MV-4-11 (cell line): ENCODE measurements around the gene CXCR5.
A peak's percentile ranks its signal among the peaks of the same experiment; 100 is the strongest.

ENCODE experiments used
- DNase-seq: peaks from one replicate; lab custom pipeline; 2025; lab: John Stamatoyannopoulos, UW

Gene CXCR5

DNA sequence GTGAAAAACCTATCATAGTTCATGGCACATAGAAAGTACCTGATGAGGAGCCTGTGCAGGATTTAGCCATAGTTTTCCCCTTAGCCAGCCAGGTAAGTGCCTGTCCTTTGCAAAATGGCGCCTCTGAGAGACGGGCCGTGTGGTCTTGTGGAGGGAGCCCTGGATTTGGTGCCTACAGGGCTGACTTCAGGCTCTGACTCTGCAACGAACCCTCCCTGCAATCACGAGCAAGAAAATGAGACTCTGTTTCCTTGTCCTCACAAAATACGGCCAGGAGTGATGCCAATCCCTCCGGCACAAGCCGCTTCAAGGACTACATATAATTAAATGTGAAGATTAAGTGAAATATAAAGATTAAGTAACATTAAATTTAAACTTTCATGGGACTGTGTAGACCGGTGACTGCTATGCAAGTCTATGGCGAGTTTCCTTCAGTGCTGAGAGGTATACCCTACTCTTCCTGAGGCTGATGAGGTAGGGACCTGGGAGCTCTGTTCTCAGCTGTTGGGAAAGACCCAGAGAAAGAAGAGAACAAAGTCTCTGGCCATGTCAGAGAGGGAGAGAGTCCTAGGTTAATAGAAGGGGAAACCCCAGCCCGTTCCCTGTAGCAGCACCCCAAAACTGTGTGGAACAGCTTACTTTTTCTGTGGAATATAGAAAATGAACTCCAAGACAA is 6.1 kb upstream of the CXCR5 start:
- no peak for DNase-seq

DNA sequence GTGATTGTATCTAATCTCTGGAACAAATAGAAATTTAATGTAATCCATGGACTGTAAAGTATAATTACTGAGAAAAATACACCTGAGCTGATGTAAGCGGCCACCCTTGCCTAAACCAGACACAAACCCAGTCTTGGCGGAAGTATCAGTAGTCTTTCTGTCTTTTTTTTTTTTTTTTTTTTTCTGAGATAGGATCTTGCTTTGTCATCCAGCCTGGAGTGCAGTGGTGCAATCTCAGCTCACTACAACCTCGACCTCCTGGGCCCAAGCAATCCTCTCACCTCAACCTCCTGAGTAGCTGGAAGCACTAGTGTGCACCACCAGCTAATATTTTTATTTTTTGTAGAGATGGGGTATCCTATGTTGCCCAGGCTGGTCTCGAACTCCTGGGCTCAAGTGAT is 5.5 kb upstream of the CXCR5 start:
- DNase-seq, result no peak

DNA sequence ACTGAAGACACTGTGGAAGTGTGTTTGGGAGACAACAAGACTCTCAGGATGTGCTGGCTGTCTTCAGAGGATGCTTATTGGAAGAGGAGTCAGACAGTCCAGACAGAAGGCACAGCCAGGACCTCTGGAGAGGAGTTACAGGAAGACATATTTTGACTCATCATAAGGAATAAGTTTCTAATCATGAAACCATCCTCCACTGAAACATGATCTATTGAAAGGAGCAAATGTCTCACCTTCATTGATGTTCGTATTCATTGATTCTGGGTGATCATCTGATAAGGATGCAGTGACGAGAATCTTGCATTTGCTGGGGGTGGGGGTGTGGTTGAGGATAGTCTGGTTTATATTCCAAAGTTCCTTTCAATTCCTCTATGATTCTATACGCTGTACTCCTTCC is 2.5 kb upstream of the CXCR5 start:
- DNase-seq, result no peak

DNA sequence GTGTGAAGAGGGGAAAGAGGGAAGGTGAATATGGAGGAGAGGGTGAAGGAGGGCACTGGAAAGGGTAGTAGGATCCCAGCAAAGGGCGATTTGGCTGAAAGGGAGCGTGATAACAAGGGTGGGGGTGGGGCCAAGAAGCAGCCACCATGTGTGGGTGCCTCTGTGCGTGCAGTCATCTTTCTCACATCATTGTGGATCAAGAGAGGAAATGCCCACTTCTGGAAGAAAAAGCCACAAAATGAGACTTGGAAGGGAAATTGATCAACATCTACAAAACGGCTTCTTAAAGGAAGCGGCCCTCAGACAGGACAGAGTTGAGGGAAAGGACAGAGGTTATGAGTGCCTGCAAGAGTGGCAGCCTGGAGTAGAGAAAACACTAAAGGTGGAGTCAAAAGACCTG is 1.2 kb upstream of the CXCR5 start:
- peak; percentile 96 for DNase-seq

DNA sequence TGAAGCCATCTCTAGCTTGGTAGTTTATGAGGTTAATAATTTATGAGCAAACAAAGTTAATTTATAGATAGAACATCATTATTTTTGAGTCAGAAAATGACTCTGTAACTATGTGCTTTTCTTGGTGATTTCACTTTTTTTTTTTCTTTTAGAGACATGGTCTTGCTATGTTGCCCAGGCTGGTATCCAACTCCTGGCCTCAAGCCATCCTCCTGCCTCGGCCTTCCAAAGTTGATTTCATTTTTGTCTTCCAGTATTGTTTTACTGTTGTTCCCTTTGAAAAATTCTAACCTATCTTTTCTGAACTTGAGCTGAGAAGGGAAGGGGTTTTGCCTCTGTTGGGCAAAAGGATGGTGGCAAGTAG is 706 bp upstream of the CXCR5 start:
- no peak for DNase-seq

DNA sequence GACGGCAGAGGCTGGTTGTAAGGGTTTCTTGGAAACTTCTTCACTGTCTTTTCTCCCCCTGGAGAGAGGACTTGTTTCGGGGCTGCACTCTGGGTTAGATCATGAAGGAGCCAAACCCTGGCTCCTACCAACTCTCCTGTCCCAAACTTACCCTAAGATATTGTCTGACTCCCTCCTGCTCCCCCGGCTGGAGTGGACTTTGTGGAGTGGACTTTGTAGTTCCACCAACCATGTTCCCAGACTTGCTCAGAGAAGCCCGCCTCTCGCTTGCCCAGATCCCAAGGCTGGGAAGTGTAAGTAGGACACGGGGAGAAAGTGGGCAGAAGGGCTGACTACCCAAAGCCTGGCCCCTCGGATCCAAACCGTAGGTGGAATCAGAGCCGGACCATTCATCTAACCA is 1.2 kb downstream of the CXCR5 start:
- DNase-seq, result no peak

DNA sequence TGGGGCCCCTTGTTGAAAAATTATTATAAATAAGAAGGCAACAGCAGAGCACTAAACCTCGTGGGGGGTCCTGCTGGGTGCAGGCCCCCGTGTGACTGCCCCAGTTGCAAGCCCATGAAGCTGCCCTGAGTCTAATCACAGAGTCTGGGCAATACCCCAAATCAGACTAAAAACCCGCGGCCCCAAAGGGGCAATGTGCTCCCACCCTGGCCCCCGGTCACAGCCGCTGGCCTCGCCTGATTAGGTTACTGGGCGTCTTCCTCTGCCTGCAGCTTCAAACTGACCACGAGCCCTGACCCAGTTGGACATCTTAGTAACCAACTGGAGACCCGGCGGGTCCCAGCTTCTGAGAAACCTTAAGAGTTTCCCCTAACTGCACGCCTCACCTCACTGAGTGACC is 1.6 kb downstream of the CXCR5 start:
- DNase-seq, result no peak

DNA sequence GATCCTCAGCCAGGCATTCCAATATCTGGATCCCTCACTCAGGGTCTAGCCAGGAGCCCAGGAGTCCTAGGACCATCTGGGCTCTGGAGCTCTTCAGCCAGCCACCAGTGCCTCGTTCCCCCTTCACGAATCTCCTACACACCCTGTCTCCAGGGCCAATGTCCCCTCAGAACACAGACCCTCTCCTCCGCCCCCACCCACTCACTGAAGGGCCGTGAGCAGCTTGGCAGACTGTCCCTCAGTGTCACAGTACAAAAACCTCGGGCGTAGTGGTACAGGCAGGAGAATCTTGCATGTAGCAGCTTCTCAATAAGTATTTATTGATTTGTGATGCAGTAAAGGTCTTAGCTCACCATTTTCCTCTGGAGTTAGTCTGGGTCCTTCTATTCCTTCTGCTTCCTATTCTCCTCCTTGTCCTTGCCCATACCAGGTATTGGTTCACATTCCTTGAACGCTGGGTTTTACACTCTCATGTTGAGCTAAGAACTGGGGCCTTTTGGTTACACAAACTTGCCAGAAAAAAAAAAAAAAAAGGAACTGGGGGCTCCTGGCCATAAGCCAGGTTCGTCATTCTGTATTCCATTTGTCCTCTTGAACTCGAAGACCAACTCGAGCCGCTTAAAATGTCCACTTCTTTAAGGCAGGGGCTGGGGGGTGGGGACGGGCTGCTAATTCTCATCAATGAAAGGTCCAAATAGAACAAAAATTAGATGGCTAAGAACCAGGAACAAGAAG is 2.3 kb downstream of the CXCR5 start:
- DNase-seq, result peak; percentile 53

DNA sequence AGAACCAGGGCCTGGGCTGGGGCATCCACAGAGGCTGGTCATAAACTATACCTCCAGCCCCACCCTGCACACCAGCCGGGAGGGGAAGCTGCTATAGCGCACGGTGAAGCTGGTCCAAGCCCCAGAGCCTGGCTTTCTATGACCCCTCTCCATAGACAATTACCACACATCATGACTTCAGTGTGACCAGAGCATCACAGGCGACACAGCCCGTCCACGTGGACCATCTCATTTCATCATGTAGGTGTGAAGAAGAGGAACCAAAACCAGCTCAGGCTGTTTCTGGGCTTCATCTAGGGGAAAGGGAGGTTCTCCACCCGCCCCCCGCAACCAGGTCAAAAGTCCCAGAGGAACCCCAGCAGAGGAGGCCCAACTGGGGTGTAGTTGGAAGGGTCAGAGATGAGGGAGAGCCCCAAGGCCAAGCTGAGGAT is 3.0 kb downstream of the CXCR5 start:
- DNase-seq, result peak; percentile 72

DNA sequence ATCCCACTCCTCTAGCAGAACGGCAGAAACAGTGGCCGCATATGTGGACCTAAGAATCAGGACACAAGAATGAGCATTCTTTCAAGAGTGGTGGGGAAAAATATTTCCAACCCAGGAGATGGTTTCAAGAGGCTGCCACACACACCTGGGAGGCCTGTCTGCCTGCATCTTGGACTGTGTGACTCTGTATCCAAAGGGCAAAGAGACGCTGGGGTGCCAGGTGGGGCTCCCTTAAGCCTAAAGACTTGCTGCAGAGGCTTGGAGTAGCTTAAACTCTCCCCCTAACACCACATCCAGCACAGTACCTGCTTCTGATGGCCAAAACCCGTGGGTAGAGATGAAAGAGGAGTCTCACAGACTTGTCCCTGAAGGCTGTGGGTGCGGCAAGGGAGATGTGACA is 3.5 kb downstream of the CXCR5 start:
- no peak for DNase-seq

DNA sequence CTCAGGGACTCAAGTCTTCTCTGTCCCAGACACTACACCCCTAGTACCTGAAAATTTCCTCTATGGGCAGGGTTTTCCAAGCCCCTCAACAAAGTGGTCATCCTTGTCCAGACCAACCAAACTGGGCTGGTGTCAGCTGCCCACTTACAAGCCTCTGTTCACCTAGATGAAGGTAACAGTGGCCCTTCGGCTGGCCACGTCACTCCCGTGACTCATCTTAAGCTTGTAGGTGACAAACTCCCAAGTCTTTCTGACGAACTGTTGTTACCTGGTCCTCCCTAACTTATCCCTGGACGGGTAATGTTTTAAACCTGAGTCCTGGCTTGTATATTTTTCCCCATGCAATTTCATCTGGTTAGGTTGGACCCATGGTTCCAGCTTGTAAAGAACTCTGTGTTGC is 4.7 kb downstream of the CXCR5 start:
- DNase-seq, result no peak

DNA sequence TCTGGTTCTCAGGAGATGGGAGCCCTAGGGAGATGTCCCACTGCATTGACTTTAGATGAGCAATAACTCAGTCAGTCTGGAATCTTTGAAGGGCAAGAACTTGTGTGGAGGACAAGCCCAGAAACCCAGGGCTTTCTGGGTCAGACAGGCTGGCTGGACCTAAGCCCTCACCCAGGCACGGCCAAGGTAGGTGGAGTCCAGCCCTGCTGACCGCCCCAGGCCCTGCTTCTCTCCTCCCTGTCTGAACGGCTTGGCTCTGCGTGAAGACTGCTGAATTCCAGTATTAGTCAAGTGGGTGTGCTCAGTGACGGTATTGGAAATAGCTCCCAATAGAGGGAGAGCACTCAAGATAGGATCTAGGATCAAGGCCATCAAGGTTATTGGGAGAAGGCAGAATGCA is 6.1 kb downstream of the CXCR5 start:
- DNase-seq, result no peak

DNA sequence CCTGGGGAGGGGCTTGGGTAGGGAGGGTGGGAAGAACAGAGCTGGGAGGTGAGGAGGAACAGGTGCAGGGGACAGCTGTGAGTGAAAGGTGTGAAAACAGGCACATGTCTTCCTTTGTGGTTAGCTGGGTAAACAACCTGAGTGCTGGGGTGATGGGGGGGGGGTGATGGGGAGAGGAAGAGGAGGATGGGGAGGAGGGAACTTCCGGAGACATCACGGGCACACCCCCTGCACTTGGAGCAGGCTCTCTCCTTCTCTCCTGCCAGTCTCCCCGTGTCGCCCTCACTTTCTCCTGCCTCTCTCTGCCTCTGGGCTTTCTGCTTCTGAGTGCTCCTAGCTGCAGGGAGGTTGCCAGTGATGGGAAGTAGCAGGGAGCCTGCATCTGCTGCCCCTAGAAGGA is 8.8 kb downstream of the CXCR5 start:
- DNase-seq, result no peak

DNA sequence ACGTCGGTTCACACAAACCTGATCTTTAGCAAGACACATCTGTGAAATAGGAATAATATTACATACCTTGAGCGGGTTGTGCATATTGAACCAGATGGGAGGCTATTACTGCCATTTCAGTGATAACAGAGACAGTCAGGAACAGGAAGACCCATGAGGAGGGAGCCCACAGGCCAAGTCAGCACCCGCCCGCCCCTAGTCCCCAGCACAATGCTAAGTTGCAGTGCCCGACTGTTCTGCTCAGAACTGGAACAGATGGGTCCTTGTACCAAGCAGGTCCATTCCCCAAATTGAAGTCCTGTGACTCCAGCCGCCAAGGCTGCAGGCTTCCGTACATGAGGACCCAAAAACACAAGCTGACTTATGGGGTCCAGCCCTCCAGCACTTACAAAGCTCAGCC is 9.3 kb downstream of the CXCR5 start:
- no peak for DNase-seq

DNA sequence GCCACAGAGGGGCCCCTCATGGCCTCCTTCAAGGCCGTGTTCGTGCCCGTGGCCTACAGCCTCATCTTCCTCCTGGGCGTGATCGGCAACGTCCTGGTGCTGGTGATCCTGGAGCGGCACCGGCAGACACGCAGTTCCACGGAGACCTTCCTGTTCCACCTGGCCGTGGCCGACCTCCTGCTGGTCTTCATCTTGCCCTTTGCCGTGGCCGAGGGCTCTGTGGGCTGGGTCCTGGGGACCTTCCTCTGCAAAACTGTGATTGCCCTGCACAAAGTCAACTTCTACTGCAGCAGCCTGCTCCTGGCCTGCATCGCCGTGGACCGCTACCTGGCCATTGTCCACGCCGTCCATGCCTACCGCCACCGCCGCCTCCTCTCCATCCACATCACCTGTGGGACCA is 10.0 kb downstream of the CXCR5 start:
- DNase-seq, result no peak

DNA sequence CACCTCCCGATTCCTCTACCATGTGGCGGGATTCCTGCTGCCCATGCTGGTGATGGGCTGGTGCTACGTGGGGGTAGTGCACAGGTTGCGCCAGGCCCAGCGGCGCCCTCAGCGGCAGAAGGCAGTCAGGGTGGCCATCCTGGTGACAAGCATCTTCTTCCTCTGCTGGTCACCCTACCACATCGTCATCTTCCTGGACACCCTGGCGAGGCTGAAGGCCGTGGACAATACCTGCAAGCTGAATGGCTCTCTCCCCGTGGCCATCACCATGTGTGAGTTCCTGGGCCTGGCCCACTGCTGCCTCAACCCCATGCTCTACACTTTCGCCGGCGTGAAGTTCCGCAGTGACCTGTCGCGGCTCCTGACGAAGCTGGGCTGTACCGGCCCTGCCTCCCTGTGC is 10.5 kb downstream of the CXCR5 start:
- DNase-seq, result no peak

DNA sequence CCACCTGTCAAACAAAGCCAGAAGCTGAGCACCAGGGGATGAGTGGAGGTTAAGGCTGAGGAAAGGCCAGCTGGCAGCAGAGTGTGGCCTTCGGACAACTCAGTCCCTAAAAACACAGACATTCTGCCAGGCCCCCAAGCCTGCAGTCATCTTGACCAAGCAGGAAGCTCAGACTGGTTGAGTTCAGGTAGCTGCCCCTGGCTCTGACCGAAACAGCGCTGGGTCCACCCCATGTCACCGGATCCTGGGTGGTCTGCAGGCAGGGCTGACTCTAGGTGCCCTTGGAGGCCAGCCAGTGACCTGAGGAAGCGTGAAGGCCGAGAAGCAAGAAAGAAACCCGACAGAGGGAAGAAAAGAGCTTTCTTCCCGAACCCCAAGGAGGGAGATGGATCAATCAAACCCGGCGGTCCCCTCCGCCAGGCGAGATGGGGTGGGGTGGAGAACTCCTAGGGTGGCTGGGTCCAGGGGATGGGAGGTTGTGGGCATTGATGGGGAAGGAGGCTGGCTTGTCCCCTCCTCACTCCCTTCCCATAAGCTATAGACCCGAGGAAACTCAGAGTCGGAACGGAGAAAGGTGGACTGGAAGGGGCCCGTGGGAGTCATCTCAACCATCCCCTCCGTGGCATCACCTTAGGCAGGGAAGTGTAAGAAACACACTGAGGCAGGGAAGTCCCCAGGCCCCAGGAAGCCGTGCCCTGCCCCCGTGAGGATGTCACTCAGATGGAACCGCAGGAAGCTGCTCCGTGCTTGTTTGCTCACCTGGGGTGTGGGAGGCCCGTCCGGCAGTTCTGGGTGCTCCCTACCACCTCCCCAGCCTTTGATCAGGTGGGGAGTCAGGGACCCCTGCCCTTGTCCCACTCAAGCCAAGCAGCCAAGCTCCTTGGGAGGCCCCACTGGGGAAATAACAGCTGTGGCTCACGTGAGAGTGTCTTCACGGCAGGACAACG is 11.7 kb downstream of the CXCR5 start:
- no peak for DNase-seq

DNA sequence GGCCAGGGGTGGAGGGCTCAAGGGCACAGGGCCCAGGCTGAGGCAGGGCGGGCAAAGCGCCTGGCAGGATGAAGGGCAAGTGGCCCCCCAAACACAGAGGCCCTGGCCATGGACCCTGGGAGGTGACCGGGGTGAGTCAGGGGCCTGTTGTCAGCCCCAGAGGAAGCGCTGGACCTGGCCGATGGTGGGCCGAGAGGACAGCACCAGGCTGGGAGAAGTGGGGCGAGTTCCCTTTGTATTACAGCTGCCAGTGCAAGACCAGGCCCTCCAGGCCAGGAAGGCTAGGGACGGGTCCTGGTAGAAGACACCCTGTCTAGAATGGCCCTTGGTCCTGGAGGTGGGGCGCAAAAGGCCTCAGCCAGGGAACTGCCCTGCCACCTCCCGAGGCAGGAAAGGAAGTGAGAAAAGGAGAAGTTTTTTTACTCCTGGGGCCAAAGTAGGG is 12.8 kb downstream of the CXCR5 start:
- DNase-seq, result peak; percentile 44

DNA sequence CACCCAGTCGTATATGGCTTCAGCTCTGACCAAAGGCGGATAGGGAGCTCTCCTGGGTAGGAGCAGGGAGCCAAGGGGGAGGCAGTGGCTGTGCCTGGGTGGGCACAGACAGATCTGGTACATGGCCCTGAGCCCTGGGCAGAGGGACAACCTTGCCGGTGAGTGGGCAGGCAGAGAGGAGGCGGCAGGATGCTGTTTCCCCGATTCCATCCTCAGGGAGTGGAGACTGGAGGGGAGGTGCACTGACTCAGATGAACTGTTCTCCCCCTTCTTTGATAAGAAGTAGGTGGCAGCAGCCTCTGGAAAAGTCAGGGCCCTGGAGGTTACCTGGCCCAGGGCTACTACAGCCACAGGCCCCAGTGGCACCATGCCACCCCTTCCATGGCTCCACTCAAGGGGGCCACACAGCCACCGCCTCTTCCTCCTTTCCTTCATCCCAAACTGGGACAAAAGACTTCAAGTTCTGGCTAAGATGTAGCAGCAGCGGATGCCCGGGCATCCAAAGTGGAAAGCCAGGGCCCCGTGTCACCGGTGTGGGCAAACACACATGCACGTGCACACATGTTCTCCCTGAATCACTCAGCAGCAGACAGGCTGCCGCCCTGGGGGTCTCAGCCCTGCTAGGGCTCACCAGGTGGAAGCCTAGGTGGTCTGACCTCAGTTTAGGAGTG is 13.4 kb downstream of the CXCR5 start:
- DNase-seq, result no peak

DNA sequence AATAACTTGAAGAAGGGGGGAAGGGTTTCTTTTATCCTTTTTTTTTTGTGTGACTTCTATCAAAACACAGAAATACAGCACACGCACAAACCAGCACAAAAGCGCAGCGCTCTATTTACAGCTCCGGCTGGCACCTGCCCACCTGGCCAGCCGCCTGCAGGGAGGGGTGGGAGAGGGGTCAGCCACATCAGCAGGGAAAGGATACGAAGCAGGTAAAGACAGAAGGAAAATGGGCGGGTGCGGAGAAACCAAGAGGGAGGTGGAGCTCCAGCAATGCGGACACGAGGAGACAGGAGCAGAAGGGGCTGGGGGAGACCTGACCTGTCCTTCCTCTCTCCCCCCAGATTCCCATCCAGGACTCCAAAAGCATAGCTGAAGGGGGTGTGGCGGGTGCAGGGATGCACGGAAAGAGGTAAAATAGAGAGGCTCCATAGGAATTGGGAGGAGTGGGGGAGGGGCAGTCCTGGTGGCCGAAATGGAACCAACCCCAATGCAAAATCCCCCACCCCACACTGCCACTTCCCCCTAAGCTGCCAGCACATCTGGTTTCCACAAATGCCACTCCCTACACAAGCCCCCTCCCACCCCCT is 14.1 kb downstream of the CXCR5 start:
- DNase-seq, result no peak

DNA sequence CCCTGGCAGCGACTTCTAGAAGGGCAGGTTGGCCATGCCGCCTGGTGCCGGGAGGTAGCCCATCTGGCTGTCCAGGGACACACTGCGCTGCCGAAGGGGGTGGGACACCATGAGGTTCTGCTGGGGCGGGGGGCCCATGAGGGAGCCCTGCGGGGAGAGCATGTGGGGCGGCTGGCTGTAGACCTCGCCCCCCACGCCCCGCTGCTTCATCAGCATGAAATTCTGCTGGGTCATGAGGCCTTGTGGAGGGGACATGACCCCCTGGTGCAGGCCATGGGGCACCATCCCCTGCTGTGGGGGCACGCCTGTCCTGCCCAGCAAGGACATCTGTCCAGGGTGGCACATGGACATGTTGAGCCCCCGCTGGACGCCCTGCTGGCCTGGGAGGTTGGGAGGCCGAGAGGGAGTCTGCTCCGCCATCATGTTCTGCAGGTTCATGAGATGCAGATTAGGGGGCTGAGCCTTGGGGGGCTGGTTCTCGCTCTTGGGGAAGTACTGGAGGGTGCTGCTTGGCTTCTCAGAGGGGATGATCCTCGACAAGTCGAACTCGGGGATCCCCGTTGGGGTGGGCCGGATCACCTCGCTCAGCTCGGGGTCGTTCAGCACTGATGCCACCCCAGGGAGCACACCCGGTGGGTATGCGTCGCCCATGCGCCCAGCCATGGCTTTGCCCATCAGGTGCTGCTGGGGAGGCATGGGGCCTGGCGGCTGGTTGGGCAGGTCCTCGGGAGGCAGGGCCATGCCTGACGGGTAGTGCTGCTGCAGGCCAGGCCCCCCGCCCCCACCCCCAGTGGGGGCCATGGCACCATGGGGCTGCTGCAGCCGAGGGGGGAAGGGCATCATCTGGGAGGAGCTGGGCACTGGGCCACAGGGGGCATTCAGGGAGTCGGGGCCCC is 15.0 kb downstream of the CXCR5 start:
- no peak for DNase-seq
